Stomach smooth muscle (tissue), 2 donors: ENCODE measurements around the gene METTL24.
"Not testable (repeated sequence)": the region's sequence is repeated elsewhere in the genome, so short reads cannot be mapped to it uniquely, and the experiment has no call there.

ENCODE experiments used
- H3K27ac ChIP-seq: one replicate; pipeline ENCODE4 v1.7.0; 2013; ENCODE audit warnings: mild to moderate bottlenecking, low read length, inconsistent platforms
- H3K27me3 ChIP-seq, 2 donors: one replicate each; pipeline ENCODE4 v1.7.0; 2013; ENCODE audit warnings: low read length in 2 of 2; ENCODE audit not compliant: insufficient read depth in 2 of 2, control insufficient read depth in 1 of 2
- H3K36me3 ChIP-seq, 2 donors: one replicate each; pipeline ENCODE4 v1.7.0; 2013; ENCODE audit warnings: low read length in 2 of 2; ENCODE audit not compliant: control insufficient read depth in 2 of 2, insufficient read depth in 2 of 2
- H3K4me1 ChIP-seq: one replicate; pipeline ENCODE4 v1.7.0; 2013; ENCODE audit warnings: low read length; ENCODE audit not compliant: control insufficient read depth, insufficient read depth
- H3K4me3 ChIP-seq, 2 donors: one replicate each; pipeline ENCODE4 v1.7.0; 2013; ENCODE audit warnings: low read length in 2 of 2
- H3K9ac ChIP-seq, 2 donors: one replicate each; pipeline ENCODE4 v1.7.0; 2013; ENCODE audit warnings: low read length in 2 of 2, mild to moderate bottlenecking in 1 of 2
- H3K9me3 ChIP-seq, 2 donors: one replicate each; pipeline ENCODE4 v1.7.0; 2013; ENCODE audit warnings: low read length in 2 of 2; ENCODE audit not compliant: control insufficient read depth in 2 of 2
- donor health status: healthy.
- donor health status: Pancreatic carcinoma.

Gene METTL24

DNA sequence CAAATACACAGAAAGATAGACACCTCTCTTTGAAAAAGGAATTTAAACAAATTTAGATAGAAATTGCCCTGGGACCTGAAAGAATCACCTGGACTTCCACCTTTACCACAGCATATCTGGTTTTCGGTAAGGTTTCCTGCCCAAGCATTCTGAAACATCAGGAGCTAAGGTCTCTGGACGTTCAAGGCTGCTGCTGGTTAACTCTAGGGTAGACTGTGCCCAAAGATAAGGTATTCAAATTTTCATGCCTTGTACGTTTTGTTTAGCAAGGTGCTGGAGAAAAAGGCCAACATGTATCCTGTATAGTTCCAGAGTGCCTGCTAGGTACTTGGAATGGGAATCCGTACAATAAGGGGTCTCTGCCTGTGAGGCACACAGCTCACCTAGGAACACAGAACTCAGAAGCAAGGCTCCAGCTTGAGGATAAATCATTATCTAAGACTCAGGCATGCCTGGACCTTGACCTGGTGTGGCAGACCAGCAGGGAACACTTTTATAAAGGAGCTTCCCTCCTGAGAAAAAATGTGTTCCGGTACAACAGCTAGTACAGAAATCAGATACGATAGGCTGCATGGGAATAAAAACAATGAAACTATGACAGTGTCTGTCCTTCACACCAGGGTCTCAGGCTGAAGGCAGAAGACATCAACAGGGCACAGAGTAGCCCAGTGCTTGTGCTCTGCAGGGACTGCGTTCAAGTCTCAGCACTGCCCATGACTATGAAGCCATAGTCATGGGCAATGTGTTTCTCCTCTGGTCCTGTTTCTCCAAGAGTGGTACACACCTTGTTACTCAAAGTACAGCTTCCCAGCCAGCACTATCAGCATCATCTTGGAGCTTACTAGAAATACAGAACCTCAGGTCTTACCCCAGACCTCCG, 70.4 kb downstream of the METTL24 start:
- no peaks in the 10 kb centered on the region for H3K27me3 ChIP-seq
- no peak overlapping the region for H3K4me3 ChIP-seq
- peaks cover 9% of the 10 kb centered on the region for H3K4me1 ChIP-seq
- H3K9me3 ChIP-seq, result no peaks in the 10 kb centered on the region
- no peak overlapping the region for H3K27ac ChIP-seq
- no peak overlapping the region for H3K9ac ChIP-seq
- peaks cover 12 to 18% of the 10 kb centered on the region in 2 donors for H3K36me3 ChIP-seq

DNA sequence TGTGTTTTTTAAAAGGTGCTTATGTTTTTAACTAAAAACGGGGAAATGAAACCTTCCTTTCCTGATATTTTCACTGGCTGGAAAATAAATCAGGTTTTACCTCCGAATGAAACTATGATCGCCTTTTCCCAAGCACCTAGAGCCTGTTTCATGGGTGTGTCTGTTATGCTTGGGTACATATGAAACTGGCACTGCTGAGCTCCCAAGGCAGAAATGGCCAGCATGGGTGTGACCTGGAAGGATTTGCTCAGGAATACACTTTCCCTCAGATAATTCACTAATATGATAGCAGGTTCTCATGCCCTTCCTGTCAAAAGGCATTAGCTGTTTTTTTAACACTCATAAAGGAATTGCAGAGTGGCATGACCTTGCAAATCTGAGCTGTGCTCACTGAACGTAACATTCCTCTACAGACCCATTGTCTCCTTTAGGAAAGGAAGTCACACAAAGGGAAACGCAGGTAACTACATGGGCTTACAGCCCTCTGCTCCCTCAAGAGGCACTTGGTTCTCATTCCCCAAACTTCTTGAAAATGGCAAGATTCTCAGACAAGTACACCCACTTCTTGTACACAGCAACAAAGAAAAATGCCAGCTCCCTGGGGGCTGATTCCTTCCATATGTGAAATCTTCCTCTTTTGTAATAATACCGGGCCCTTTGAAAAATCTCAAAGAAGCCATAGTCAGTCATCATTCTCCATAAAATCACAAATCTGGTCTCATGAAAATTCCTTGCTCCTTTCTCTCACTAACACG, 72.7 kb downstream of the METTL24 start:
- H3K9me3 ChIP-seq, result no peaks in the 10 kb centered on the region
- H3K4me3 ChIP-seq, result no peak overlapping the region
- no peaks in the 10 kb centered on the region for H3K27me3 ChIP-seq
- no peak overlapping the region for H3K9ac ChIP-seq
- H3K36me3 ChIP-seq, result peaks cover 13 to 15% of the 10 kb centered on the region in 2 donors
- no peak overlapping the region for H3K27ac ChIP-seq
- H3K4me1 ChIP-seq, result peaks cover 9% of the 10 kb centered on the region

DNA sequence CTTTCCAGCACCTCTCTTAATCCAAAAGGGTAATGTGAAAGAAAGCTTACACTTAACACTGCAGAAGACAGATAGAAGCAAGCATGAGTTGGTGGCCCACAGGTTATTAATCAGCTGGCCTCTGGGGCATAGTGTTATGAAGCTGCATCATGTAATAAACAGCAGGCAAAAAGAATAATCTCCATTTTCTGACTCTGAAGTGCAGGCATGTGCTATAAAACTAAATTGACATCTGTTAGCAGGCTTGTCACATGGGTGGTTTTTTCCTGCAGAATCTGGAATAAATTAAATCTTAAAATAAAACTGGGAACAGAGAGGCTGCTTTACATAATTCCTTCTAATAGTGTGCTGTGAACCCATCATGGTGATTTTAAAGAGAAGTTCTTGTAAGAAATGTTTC, 73.3 kb downstream of the METTL24 start:
- Histone ChIP-seq H3K36me3 (peaks cover 13 to 18% of the 10 kb centered on the region in 2 donors), H3K27ac (no peak overlapping the region), H3K4me1 (peaks cover 9% of the 10 kb centered on the region), H3K27me3 (no peaks in the 10 kb centered on the region), H3K9me3 (peaks cover 0 to under 1% of the 10 kb centered on the region in 2 donors), H3K4me3 (no peak overlapping the region), H3K9ac (no peak overlapping the region)

- Histone ChIP-seq H3K27ac (no peak overlapping the region), H3K27me3 (no peaks in the 10 kb centered on the region), H3K4me1 (peaks cover 9% of the 10 kb centered on the region), H3K9me3 (peaks cover 0 to 4% of the 10 kb centered on the region in 2 donors), H3K36me3 (peaks cover 13 to 20% of the 10 kb centered on the region in 2 donors), H3K9ac (no peak overlapping the region), H3K4me3 (no peak overlapping the region)
Observed at GRCh38 chr6:110283657-110284056, 74.5 kb downstream of the METTL24 start.

DNA sequence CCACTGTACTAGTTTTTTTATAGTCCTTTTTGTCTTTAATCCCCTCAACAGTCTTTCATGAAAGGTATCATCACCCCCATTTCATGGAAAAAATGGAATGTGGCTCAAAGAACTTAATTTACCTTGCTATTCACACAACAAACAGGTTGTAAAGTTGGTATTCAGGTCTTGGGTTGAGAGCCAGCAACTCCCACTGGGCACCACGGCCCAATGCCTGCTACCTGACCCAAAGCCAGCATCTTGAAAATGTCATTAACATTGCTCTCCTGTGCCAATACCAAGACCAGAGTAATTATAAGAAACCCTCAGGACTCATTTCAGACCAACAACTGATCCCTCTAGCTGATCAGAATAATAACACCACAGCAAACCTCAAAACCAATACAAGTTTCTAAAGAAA, 75.7 kb downstream of the METTL24 start:
- Histone ChIP-seq H3K4me1 (peaks cover 9% of the 10 kb centered on the region), H3K27ac (no peak overlapping the region), H3K4me3 (no peak overlapping the region), H3K9me3 (peaks cover 0 to 4% of the 10 kb centered on the region in 2 donors), H3K36me3 (peaks cover 5 to 15% of the 10 kb centered on the region in 2 donors), H3K27me3 (no peaks in the 10 kb centered on the region), H3K9ac (no peak overlapping the region)

GRCh38 chr6:110277100-110277665, 81.0 kb downstream of the METTL24 start:
- no peak overlapping the region for H3K9ac ChIP-seq
- H3K27me3 ChIP-seq, result no peaks in the 10 kb centered on the region
- peaks cover 0 to 4% of the 10 kb centered on the region in 2 donors for H3K9me3 ChIP-seq
- no peak overlapping the region for H3K4me3 ChIP-seq
- no peak overlapping the region for H3K27ac ChIP-seq
- peaks cover 2 to 5% of the 10 kb centered on the region in 2 donors for H3K36me3 ChIP-seq
- no peaks in the 10 kb centered on the region for H3K4me1 ChIP-seq

DNA sequence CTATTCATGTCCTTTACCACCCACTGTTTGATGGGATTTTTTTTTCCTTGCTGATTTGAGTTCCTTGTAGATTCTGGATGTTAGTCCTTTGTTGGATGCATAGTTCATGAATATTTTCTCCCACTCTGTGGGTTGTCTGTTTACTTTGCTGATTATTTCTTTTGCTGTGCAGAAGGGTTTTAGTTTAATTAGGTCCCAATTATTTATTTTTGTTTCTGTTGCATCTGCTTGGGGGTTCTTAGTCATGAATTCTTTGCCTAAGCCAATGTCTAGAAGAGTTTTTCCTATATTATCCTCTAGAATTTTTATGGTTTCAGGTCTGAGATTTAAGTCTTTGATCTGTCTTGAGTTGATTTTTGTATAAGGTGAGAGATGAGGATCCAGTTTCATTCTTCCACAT, 85.4 kb downstream of the METTL24 start:
- H3K9ac ChIP-seq, H3K27me3 ChIP-seq, H3K27ac ChIP-seq, H3K4me3 ChIP-seq, H3K9me3 ChIP-seq, H3K4me1 ChIP-seq, H3K36me3 ChIP-seq: not testable (repeated sequence)

DNA sequence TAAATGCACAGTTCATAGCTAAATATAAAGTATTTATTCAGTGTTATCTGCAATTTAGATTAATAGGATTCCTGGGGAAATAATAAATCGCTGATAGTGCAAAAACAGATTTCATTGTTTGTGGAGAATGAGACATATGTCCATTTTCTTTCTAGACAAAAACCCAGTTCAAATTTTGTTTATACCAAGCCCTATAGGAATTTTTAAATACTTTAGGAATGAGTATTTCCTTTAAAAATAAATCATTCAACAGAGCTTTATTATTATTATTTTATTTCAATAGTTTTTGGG, 86.5 kb downstream of the METTL24 start:
- H3K4me3 ChIP-seq, result no peak overlapping the region
- no peak overlapping the region for H3K9ac ChIP-seq
- peaks cover 0 to 3% of the 10 kb centered on the region in 2 donors for H3K36me3 ChIP-seq
- H3K27ac ChIP-seq, result no peak overlapping the region
- H3K4me1 ChIP-seq, result no peaks in the 10 kb centered on the region
- no peaks in the 10 kb centered on the region for H3K9me3 ChIP-seq
- no peaks in the 10 kb centered on the region for H3K27me3 ChIP-seq

GRCh38 chr6:110270165-110270564, 88.0 kb downstream of the METTL24 start:
- H3K27ac ChIP-seq, result no peak overlapping the region

GRCh38 chr6:110269623-110270022, 88.5 kb downstream of the METTL24 start:
- no peak overlapping the region for H3K27ac ChIP-seq
- no peak overlapping the region for H3K9ac ChIP-seq
- no peak overlapping the region for H3K4me3 ChIP-seq
- peaks cover 2 to 3% of the 10 kb centered on the region in 2 donors for H3K36me3 ChIP-seq
- no peaks in the 10 kb centered on the region for H3K4me1 ChIP-seq
- no peaks in the 10 kb centered on the region for H3K27me3 ChIP-seq
- no peaks in the 10 kb centered on the region for H3K9me3 ChIP-seq

More at GRCh38 chr6:110270165-110270564, 88.0 kb downstream of the METTL24 start:
- no peaks in the 10 kb centered on the region for H3K9me3 ChIP-seq
- no peaks in the 10 kb centered on the region for H3K4me1 ChIP-seq
- H3K27me3 ChIP-seq, result no peaks in the 10 kb centered on the region
- H3K9ac ChIP-seq, result no peak overlapping the region
- no peak overlapping the region for H3K4me3 ChIP-seq
- H3K36me3 ChIP-seq, result peaks cover 2 to 3% of the 10 kb centered on the region in 2 donors
